ENCODE results near the gene COX4I1. TPM values are rescaled to one million over a fixed set of nuclear protein-coding genes. Genes with fewer than 3 reads are reported as not detected.

Gene COX4I1
- total RNA-seq, 1 experiment from 2014 or later = 506 TPM

DNA sequence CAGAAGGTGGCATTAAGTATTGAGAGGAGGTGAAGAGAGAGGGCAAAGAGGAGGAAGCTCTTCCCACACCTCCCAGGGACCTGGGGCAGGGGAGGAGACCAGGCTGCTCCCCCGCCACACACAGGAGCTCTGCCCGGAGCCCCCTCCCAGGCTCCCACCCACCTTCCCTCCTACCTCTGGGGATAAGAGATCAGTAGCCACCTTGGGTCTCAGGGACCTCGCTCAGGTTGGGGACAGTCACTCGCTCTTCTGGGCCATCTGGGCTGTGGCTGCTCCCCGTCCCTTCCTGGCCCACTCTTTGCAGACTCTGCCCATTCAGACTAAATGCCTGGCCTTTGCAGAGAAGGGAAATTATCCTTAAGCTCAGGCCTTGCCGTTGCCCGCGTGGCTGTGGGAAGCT, 33.7 kb upstream of the COX4I1 start:
- Mint-ChIP-seq H3K4me3 (no peak overlapping the region; a peak in 1 of 5 replicates), H3K36me3 (ENCODE audit: insufficient read depth in 1 of 3, low read depth in 3 of 3) (peaks cover 0 to 4% (median 0%) of the 10 kb centered on the region in 3 experiments; a peak in 3 of 7 replicates)
- DNase-seq = no peak

More for the DNA sequence above, 33.7 kb upstream of the COX4I1 start:
- peak overlapping the region in 2 of 3 experiments; percentile 3 to 69; a peak in 1 of 7 replicates for H3K27ac Mint-ChIP-seq
- Histone ChIP-seq H2BK5ac (ENCODE audit: insufficient read length, low read length) (no peak overlapping the region), H3K79me2 (ENCODE audit: insufficient read depth, low read length) (no peaks in the 10 kb centered on the region), H3K9ac (ENCODE audit: extremely low read depth, insufficient read length, low read length) (no peak overlapping the region), H3K18ac (ENCODE audit: insufficient read length, low read depth, low read length) (no peak overlapping the region), H3K79me1 (ENCODE audit: insufficient read depth, low read depth, low read length, poor library complexity, severe bottlenecking) (no peaks in the 10 kb centered on the region), H2BK15ac (ENCODE audit: low read depth, low read length) (no peak overlapping the region), H3K27ac (ENCODE audit: insufficient read length, low read depth, low read length) (no peak overlapping the region), H3K9me3 (ENCODE audit: control insufficient read depth, low read depth, low read length) (no peaks in the 10 kb centered on the region), H4K5ac (ENCODE audit: insufficient read length, low read depth, low read length) (no peak overlapping the region), H3K23me2 (ENCODE audit: insufficient read length, low read depth, low read length, poor library complexity, severe bottlenecking) (no peaks in the 10 kb centered on the region), H2BK12ac (ENCODE audit: insufficient read length, low read depth, low read length) (no peak overlapping the region), H3K4ac (ENCODE audit: low read depth, low read length) (no peak overlapping the region), H3K4me2 (ENCODE audit: insufficient read depth, insufficient read length, low read length) (no peak overlapping the region), H4K91ac (ENCODE audit: insufficient read length, low read depth, low read length) (no peak overlapping the region), H3K23ac (ENCODE audit: insufficient read length, low read depth, low read length) (no peak overlapping the region), H2AK5ac (ENCODE audit: insufficient read length, low read length) (no peak overlapping the region), H2AFZ (ENCODE audit: low read length) (no peak overlapping the region), H2BK120ac (ENCODE audit: low read depth, low read length, poor library complexity, severe bottlenecking) (no peak overlapping the region), H2BK20ac (ENCODE audit: low read depth, low read length, poor library complexity, severe bottlenecking) (no peak overlapping the region), H3K56ac (ENCODE audit: insufficient read length, low read depth, low read length) (no peak overlapping the region), H3K27me3 (ENCODE audit: insufficient read depth, low read length) (no peaks in the 10 kb centered on the region), H3T11ph (ENCODE audit: low read length) (no peak overlapping the region), H3K14ac (ENCODE audit: insufficient read depth, low read length) (no peak overlapping the region), H4K8ac (replicated peaks; ENCODE audit: insufficient read length, low read depth, low read length) (no peak overlapping the region), H4K20me1 (ENCODE audit: control insufficient read depth, insufficient read depth, insufficient read length) (no peaks in the 10 kb centered on the region), H3K4me1 (ENCODE audit: insufficient read depth, low read length) (peaks cover 3% of the 10 kb centered on the region; the same call in 1 of the 2 replicates)
- no peaks in the 10 kb centered on the region for H3K9me3 Mint-ChIP-seq
- H3K4me1 Mint-ChIP-seq = peaks cover 25 to 41% of the 10 kb centered on the region in 2 experiments
- peaks cover 5% of the 10 kb centered on the region for H3K27me3 Mint-ChIP-seq (ENCODE audit: low read depth)
- TF ChIP-seq, protein P1, sequence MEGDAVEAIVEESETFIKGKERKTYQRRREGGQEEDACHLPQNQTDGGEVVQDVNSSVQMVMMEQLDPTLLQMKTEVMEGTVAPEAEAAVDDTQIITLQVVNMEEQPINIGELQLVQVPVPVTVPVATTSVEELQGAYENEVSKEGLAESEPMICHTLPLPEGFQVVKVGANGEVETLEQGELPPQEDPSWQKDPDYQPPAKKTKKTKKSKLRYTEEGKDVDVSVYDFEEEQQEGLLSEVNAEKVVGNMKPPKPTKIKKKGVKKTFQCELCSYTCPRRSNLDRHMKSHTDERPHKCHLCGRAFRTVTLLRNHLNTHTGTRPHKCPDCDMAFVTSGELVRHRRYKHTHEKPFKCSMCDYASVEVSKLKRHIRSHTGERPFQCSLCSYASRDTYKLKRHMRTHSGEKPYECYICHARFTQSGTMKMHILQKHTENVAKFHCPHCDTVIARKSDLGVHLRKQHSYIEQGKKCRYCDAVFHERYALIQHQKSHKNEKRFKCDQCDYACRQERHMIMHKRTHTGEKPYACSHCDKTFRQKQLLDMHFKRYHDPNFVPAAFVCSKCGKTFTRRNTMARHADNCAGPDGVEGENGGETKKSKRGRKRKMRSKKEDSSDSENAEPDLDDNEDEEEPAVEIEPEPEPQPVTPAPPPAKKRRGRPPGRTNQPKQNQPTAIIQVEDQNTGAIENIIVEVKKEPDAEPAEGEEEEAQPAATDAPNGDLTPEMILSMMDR (conservative IDR thresholded peaks at IDR 0.05) = no peak
- no CpG with 5 or more reads among the region's 8 CpGs for whole genome bisulfite sequencing (ENCODE audit: extremely low coverage, insufficient read length, low lambda C conversion rate)

All from H9 (cell line).